Dendritic cell treated with granulocyte-macrophage colony-stimulating factor and Interleukin-4, amounts not matched to agents 40 ng/mL and 50 ng/mL, for 4 days (primary cell): ENCODE measurements around the gene TNS3.
A peak's percentile ranks its signal among the peaks of the same experiment; 100 is the strongest.
"Not testable (repeated sequence)": the region's sequence is repeated elsewhere in the genome, so short reads cannot be mapped to it uniquely, and the experiment has no call there.

Experiments used
- H3K27ac Mint-ChIP-seq: one replicate; pipeline ENCODE4 v1.8.0; 2022; ENCODE audit warnings: mild to moderate bottlenecking, mixed read lengths
- H3K27me3 Mint-ChIP-seq: one replicate; pipeline ENCODE4 v1.8.0; 2022; ENCODE audit warnings: mild to moderate bottlenecking, mixed read lengths
- H3K36me3 Mint-ChIP-seq: one replicate; pipeline ENCODE4 v1.8.0; 2022; ENCODE audit warnings: low read depth, mixed read lengths
- H3K4me1 Mint-ChIP-seq: one replicate; pipeline ENCODE4 v1.8.0; 2022; ENCODE audit warnings: low read depth, mixed read lengths
- H3K4me3 Mint-ChIP-seq: one replicate; pipeline ENCODE4 v1.8.0; 2022; ENCODE audit warnings: mild to moderate bottlenecking, moderate library complexity, mixed read lengths
- H3K9me3 Mint-ChIP-seq: one replicate; pipeline ENCODE4 v1.8.0; 2022; ENCODE audit warnings: mixed read lengths
- intact Hi-C: fragments of 100-400 bp; cut with micrococcal nuclease; formaldehyde crosslinking; loops from one replicate; pipeline ENCODE4 v1.15.0; 2022

Gene TNS3

GRCh38 chr7:47594406-47594805 is 12.5 kb upstream of the TNS3 start:
- peaks cover 22% of the 10 kb centered on the region for H3K9me3 Mint-ChIP-seq
- peaks cover 18% of the 10 kb centered on the region for H3K36me3 Mint-ChIP-seq
- peaks cover 6% of the 10 kb centered on the region for H3K27me3 Mint-ChIP-seq
- intact Hi-C loops = no loop called here
- peaks cover 7% of the 10 kb centered on the region for H3K4me1 Mint-ChIP-seq
- no peak overlapping the region for H3K4me3 Mint-ChIP-seq
- H3K27ac Mint-ChIP-seq = no peak overlapping the region

DNA sequence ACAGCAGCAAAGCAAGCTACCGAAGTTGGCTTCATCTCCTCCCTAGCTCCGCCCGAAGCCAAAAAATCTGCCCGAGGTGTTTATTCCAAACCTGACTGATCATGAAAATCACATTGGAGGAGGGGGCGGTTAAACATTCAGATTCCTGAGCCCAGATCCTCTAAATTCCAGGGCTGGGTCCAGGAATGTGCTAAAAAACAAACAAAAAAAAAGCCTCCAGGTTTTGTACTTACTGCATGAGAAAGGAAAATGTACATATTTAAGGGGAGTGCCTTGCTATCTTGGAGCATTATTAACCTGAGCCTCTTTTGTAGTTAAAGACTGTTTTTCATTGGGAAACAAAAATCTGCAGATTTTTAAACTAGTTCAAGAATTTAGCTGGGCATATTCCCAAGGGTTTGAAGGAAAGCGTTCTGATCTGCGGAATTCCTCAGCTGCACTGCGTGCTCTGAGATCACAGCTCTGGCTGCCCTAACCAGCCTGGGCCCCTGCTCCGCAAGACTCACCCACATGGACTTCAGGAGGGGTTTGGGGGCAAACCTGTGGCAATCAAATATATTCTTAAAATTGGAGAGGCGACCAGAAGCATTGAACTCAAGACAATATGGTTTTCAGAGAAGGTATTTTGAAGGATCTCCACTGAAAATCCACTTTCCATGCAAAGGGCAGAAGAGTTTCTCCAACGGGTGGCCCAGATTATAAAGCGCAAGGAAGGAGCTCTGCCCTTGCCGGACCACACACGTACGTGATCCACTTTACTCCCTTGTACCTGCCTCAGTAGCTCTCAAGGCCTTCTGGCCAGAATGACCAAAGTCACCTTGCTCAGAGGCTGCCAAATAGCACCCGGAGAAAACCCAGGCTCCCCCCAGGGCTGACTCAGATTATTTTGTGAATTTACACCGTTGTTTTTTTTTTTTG is 10.0 kb upstream of the TNS3 start:
- intact Hi-C loops = no loop called here
- H3K27me3 Mint-ChIP-seq = peaks cover 4% of the 10 kb centered on the region
- H3K36me3 Mint-ChIP-seq = peaks cover 8% of the 10 kb centered on the region
- H3K27ac Mint-ChIP-seq = no peak overlapping the region
- peaks cover 28% of the 10 kb centered on the region for H3K4me1 Mint-ChIP-seq
- H3K9me3 Mint-ChIP-seq = peaks cover 8% of the 10 kb centered on the region
- no peak overlapping the region for H3K4me3 Mint-ChIP-seq

- H3K36me3 Mint-ChIP-seq = peaks cover under 1% of the 10 kb centered on the region
- peaks cover 35% of the 10 kb centered on the region for H3K4me1 Mint-ChIP-seq
- H3K27me3 Mint-ChIP-seq = peaks cover 4% of the 10 kb centered on the region
These were observed 9.3 kb upstream of the TNS3 start for GRCh38 chr7:47591089-47591654.

GRCh38 chr7:47590215-47590614 is 8.3 kb upstream of the TNS3 start:
- H3K4me3 Mint-ChIP-seq, intact Hi-C loops, H3K27me3 Mint-ChIP-seq, H3K9me3 Mint-ChIP-seq, H3K36me3 Mint-ChIP-seq: not testable (repeated sequence)
- peaks cover 43% of the 10 kb centered on the region for H3K4me1 Mint-ChIP-seq
- H3K27ac Mint-ChIP-seq = peak overlapping the region; percentile 2

More at GRCh38 chr7:47591089-47591654, 9.3 kb upstream of the TNS3 start:
- peaks cover under 1% of the 10 kb centered on the region for H3K9me3 Mint-ChIP-seq
- H3K27ac Mint-ChIP-seq = no peak overlapping the region
- H3K4me3 Mint-ChIP-seq = no peak overlapping the region
- intact Hi-C loops = no loop called here

DNA sequence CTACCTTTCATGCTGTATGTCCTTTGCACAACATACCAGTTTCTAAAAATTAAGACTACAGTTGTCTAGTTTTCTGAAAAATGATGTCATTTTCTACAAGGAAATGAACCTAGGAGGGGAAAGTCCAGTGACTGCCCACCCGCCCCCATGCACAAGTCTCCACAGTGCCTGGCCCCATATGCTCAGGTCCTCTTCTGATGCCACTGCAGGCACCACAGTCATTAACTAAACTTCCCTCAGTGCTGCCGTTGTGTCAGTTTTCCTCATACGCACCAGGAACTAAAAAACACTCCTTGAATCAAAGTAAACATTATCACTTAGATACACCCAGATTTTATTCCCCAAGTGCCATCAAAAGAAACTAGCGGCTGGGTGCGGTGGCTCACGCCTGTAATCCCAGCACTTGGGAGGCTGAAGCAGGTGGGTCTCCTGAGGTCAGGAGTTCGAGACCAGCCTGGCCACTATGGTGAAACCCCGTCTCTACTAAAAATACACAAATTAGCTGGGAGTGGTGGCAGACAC is 6.9 kb upstream of the TNS3 start:
- Mint-ChIP-seq H3K9me3 (no peaks in the 10 kb centered on the region), H3K4me3 (no peak overlapping the region), H3K4me1 (peaks cover 54% of the 10 kb centered on the region), H3K36me3 (no peaks in the 10 kb centered on the region), H3K27ac (peak overlapping the region; percentile 3), H3K27me3 (peaks cover 2% of the 10 kb centered on the region)
- intact Hi-C loops = loop anchor here (10.0 kb wide), 1 partner anchor 226 kb away; no protein-coding TSS in a partner anchor

- intact Hi-C loops = loop anchor here (10.0 kb wide), 1 partner anchor 227 kb away; no protein-coding TSS in a partner anchor
- Mint-ChIP-seq H3K9me3 (no peaks in the 10 kb centered on the region), H3K4me3 (no peak overlapping the region), H3K4me1 (peaks cover 62% of the 10 kb centered on the region), H3K27me3 (peaks cover 4% of the 10 kb centered on the region), H3K27ac (peak overlapping the region; percentile 3), H3K36me3 (no peaks in the 10 kb centered on the region)
These were observed 6.1 kb upstream of the TNS3 start for GRCh38 chr7:47587976-47588375.

DNA sequence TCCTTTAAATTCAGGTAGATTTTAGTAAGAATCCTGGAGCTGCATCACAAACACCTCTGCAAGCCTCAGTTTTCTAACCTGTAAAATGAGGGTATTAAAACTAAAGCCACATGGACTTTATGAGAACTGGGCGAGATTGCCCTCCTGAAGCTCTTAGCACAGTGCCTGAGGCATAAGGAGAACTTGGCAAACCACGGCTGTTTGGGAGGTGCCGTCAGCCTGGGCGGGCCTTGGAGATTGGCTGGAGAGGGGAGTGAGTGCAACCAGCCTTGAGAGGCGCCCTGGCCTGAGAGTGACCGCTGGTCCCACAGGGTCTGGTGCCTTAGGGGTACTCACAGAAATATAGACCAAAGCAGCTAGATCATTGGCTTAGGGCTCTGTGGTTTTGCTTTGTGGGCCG is 5.4 kb upstream of the TNS3 start:
- H3K9me3 Mint-ChIP-seq = no peaks in the 10 kb centered on the region
- H3K36me3 Mint-ChIP-seq = no peaks in the 10 kb centered on the region
- intact Hi-C loops = loop anchor here (10.0 kb wide), 1 partner anchor 227 kb away; no protein-coding TSS in a partner anchor
- H3K4me3 Mint-ChIP-seq = no peak overlapping the region
- peaks cover 68% of the 10 kb centered on the region for H3K4me1 Mint-ChIP-seq
- H3K27ac Mint-ChIP-seq = peak overlapping the region; percentile 63
- H3K27me3 Mint-ChIP-seq = peaks cover 10% of the 10 kb centered on the region

GRCh38 chr7:47586925-47587324 is 5.0 kb upstream of the TNS3 start:
- H3K27me3 Mint-ChIP-seq = peaks cover 11% of the 10 kb centered on the region
- no peak overlapping the region for H3K4me3 Mint-ChIP-seq
- no peaks in the 10 kb centered on the region for H3K9me3 Mint-ChIP-seq
- H3K4me1 Mint-ChIP-seq = peaks cover 70% of the 10 kb centered on the region
- H3K36me3 Mint-ChIP-seq = peaks cover 2% of the 10 kb centered on the region
- intact Hi-C loops = loop anchor here (10.0 kb wide), 1 partner anchor 228 kb away; no protein-coding TSS in a partner anchor
- peak overlapping the region; percentile 63 for H3K27ac Mint-ChIP-seq

- not testable (repeated sequence) for H3K36me3 Mint-ChIP-seq, H3K9me3 Mint-ChIP-seq, H3K4me3 Mint-ChIP-seq
- peaks cover 70% of the 10 kb centered on the region for H3K4me1 Mint-ChIP-seq
- intact Hi-C loops = loop anchor here (10.0 kb wide), 1 partner anchor 229 kb away; no protein-coding TSS in a partner anchor
- peak overlapping the region; percentile 63 for H3K27ac Mint-ChIP-seq
- H3K27me3 Mint-ChIP-seq = peaks cover 11% of the 10 kb centered on the region
These were observed 4.3 kb upstream of the TNS3 start for GRCh38 chr7:47586161-47586670.

- Mint-ChIP-seq H3K36me3 (peaks cover 14% of the 10 kb centered on the region), H3K9me3 (no peaks in the 10 kb centered on the region), H3K4me1 (peaks cover 80% of the 10 kb centered on the region), H3K4me3 (no peak overlapping the region), H3K27ac (no peak overlapping the region), H3K27me3 (peaks cover 11% of the 10 kb centered on the region)
- intact Hi-C loops = loop anchor here (10.0 kb wide), 1 partner anchor 230 kb away; no protein-coding TSS in a partner anchor
These were observed 2.6 kb upstream of the TNS3 start for GRCh38 chr7:47584536-47584895.

DNA sequence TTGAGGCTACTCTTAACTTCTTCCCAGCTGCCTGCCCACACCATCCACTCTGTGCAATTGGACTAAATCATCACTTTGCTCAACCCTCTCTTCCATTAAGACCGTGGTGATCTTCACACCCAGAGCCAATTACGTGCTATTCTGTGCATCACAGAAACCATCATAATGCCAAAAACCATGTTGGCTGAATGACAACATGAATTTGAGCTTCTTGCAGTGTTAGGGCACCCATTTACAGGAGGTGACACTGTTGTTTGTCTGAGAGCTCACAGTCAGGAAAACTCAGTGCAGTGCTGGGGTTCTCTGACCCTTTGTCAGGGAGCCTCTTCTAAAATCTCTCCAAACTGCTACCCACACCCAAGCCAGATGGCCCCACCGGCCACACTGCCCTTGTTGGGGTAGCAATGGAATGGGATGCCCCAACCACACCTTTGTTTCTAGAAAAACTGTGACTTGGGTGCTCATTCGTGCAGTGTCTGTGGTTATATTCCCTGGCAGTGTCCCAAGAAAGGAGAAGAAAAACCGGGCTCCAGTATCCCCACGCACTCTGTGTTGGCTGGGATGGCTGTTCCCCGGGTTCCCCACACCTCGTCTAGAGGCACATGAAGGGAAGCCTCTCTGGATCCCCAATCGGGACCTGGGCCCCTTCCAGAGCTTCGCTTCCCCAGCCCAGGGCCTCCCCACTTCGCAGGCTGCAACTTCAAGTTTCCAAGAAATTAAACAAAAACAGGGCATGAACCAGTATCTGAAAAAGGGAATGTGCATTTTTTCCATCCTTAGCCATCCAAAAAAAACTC is 2.0 kb upstream of the TNS3 start:
- no peak overlapping the region for H3K4me3 Mint-ChIP-seq
- no peaks in the 10 kb centered on the region for H3K9me3 Mint-ChIP-seq
- H3K27me3 Mint-ChIP-seq = peaks cover 11% of the 10 kb centered on the region
- H3K27ac Mint-ChIP-seq = peak overlapping the region; percentile 96
- H3K4me1 Mint-ChIP-seq = peaks cover 85% of the 10 kb centered on the region
- H3K36me3 Mint-ChIP-seq = peaks cover 14% of the 10 kb centered on the region
- intact Hi-C loops = loop anchor here (2.0 to 10.0 kb wide), 2 partner anchors 85 to 231 kb away; no protein-coding TSS in a partner anchor

GRCh38 chr7:47582764-47583738 is 1.1 kb upstream of the TNS3 start:
- Mint-ChIP-seq H3K27ac (peak overlapping the region; percentile 96), H3K36me3 (peaks cover 14% of the 10 kb centered on the region), H3K9me3 (no peaks in the 10 kb centered on the region), H3K27me3 (peaks cover 11% of the 10 kb centered on the region), H3K4me3 (no peak overlapping the region), H3K4me1 (peaks cover 82% of the 10 kb centered on the region)
- intact Hi-C loops = loop anchor here (2.0 to 10.0 kb wide), 2 partner anchors 86 to 232 kb away; no protein-coding TSS in a partner anchor
